ENCODE measurements around the gene TOX2.

The TOX2 gene

DNA sequence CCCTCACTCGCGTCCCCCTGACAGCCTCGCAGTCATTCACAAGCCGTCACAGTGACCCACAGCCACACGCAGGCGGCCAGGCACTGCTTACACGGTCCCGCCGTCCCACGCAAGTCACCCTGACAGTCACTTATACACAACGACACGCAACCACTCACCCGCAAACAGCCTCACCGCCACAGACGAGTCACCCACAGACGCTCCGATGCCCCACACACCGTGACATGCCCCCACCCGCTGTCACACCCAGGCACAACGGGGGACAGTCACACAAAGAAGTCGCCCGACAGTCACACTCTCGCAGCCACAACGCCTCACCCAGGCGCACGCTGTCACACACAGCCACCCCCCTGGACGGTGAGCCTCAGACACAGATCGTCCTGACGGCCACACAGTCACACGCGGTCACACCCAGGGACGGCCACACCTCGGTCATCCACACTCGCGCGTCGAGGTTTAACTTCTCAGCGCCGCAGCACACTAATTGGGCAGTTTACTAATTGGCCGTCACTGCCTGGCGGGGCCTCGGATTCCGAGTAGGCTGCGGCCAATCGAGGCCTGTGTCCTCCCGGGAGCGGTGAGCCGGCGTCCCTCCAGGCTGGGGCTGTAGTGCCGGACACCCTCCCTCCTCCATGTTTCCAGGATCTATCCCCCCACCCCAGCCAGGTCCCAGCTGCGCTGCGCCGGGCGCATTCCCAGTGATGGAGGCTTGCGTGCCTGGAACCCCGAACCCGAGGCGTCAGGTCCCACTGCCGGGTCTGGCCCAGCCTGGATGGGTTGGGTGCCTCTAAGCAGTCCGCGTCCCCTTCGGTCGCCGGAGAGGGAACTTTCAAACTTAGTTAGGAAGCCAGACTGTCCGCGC lies 790 bp downstream of the TOX2 start:
- DNase-seq (ENCODE audit: low read depth in 2 of 2) = no peak

DNA sequence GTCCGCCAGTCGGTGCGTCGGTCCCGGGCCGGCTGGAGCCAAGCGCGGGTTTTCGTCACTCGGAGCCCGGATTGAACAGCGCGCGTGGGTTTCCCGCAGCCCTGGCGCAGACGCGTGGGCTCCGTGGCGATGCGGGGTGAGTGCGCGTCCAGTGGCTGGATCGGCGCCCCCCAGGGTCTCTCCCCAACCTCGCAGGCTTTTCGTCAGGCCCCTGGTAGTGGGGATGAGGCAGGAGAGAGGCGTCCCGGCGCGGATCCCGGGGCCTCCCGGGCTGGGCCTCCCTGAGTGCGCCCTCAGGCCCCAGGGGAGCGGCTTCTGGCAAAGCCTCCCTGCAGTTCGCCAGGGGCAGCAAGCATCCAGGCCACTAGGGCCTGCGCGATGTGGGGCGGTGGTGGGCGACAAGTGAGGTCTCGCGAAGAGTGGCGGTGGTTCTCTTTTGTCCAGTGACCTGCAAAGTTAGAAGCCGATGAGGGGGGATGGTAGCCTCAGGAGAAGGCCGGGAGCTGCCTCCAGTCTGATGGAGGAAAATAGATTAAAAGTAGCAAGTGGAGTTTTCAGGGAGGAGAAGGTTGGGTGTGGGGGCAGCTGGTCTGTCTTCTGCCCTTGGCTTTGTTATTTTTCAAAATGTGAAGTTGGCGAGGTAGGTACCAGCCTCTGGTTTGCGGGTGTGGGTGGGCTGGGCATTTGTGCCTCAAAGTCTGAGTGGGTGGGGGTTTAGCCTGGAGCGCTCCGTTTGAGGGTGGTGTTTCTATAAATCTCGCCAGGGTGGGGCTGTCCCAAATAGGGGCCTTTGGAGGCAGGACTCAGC lies 1.6 kb downstream of the TOX2 start:
- DNase-seq (ENCODE audit: low read depth in 2 of 2) = no peak

DNA sequence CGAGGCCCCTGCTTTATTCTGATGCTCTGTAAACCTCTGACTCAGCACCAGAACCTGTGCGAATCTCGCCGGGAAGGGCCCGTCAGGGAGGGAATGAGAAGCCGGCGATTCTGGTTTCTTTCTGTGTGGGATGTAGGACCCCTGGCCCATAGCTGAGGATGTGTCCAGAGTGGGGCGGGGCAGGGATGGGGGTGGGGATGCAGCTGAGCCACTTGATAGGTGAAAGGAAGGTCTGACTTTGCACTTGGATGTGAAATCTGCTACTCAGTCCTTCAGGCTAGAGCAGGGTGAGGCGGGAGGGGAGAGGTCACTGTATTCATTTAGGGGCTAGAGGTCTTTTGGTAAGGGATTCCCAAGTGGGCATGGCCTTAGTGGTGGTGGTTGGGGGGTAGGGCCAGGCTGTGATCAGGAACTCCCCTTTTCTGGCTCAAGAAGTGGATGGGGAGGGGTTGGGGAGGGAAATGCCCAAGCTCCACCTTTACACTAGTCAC lies 2.3 kb downstream of the TOX2 start:
- DNase-seq (ENCODE audit: low read depth in 2 of 2) = no peak

DNA sequence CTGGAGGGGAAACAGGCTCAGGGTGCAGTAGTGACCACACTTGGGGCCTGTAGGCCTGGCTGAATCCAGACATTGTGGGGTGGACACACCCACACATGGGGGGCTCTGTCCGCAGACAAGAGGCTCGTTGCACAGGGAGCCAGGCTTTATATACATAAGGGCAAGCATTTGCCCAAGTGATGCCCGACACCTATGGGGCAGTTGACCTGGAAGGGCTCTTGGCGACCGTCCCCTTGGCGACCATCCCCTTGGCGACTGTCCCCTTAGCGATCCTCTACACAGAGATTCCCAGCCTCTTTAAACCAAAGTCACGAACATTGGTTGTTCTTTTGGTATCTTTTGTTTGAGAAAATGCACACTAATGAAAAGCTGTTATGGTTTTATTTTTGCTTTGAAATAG lies 2.7 kb downstream of the TOX2 start:
- no peak for DNase-seq (ENCODE audit: low read depth in 2 of 2)

DNA sequence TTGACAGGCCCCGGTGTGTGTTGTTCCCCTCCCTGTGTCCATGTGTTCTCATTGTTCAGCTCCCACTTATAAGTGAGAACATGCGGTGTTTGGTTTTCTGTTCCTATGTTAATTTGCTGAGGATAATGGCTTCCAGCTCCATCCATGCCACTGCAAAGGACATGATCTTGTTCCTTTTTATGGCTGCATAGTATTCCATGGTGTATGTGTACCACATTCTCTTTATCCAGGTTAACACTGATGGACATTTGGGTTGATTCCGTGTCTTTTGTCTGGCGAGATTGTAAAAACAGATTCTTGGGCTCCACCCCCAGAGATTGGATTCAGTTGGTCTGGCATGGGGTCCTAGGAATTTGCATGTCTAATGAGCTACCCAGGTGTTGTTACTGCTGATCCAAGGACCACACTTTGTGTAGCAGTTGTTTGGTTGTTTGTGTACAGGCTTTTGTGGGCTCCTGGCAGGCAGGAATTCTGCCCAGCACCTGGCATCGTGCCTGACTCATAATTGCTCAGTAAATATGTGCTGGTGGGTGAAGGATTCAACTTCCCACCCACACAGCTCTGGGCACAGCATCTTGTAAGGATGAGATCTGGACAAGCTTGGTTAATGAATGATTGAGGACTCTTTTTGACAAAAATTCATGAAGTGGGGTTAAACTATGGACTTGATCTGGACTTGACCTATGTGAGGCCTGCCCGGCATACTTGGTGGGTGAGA lies 5.2 kb downstream of the TOX2 start:
- no peak for DNase-seq (ENCODE audit: low read depth in 2 of 2)

DNA sequence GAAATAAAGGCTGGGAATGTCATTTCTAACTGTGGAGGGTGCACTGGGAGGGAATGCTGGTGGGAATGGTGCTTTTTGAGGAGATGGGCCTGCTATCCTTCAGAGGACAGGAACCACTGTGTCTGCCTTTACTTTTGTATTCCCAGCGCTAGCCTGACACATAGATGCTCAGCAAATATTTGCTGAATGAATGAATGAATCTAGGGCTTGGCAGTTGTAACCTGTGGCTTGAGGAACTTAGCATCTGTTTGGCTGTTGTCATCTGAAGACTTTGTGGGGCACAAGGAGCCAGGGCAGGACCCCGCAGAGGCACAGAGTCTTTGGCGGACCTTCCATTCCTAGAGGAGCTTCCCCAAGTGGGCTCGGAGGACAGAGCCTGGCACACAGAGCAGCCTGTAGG lies 6.1 kb downstream of the TOX2 start:
- DNase-seq (ENCODE audit: low read depth in 2 of 2) = no peak

DNA sequence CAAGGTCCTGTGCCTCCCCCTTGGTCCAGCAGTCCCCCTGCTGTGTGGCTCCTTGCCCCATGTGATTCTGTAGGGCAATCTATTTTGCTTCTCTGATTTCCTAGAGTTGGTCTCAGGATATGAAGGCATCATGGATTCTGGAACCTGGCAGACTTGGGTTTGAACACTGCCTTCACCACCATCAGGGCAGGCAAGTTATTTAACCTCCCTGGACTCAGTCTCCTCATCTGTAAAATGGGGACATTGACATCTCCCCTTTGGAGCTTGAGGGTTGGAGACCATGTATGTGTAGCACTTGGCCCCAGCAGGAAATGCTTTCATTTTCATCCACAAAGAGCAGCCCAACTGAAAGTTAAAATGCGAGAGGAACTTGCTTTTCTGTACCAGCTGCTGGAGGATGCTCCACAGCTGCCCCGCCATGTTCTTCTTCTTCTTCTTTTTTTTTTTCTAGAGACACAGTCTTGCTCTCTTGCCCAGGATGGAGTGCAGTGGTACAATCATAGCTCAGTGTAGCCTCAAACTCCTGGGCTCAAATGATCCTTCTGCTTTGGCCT lies 6.7 kb downstream of the TOX2 start:
- no peak for DNase-seq (ENCODE audit: low read depth in 2 of 2)

DNA sequence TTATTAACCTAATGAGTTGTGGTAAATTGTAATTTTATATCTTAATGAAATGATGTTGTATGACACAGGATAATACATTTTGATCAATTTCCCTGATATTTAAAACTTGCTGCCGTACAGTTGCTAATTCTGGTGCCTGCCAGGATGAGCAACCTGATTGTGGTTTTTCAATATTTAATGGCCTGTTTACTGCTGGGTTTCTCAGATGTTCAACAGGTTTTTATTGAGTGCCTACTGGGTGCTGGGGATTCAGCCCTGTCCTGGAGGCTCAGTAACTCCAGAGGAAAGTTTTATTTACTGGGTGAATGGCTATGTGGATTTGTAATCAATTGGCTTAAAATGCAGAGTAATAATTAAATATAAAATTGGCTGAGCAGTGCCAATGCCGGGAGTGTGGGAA lies 8.0 kb downstream of the TOX2 start:
- no peak for DNase-seq (ENCODE audit: low read depth in 2 of 2)

DNA sequence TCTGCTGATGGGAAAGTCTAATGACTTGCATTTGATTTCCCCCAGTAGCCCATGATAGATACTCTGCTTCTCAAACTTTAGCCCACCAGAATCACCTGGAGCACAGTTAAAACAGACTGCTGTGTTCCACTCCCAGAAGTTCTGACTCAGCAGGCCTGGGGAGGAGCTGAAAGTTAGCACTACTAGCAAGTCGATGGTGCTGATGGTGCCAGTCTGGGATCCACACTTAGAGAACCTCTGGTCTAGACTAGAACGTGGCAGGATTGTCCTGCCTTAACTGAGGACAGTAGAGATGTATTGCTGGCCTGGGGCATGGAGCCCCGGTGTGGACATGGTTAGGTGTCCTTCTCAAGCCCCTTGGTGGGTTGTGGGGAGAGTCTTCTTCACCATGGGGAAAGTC lies 8.7 kb downstream of the TOX2 start:
- DNase-seq (ENCODE audit: low read depth in 2 of 2) = no peak

DNA sequence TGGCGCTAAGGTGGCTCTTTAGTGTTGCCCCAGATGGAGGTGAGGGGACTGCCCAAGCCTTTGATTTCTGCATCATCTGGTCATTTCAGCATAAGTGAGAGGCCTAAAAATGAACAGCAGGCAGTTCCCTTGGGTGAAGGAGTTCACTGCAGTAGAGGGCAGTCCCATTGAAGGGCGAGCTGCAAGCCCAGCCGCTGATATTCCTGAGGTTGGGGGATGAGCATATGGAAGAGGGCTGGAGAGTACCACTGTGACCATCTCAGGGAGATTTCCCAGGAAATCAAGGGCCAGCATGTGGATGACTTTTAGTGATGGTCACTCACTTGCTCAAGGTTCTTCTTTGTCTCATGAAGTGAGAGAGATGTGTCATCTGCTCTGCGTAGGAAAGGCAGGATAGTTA lies 9.3 kb downstream of the TOX2 start:
- DNase-seq (ENCODE audit: low read depth in 2 of 2) = no peak

DNA sequence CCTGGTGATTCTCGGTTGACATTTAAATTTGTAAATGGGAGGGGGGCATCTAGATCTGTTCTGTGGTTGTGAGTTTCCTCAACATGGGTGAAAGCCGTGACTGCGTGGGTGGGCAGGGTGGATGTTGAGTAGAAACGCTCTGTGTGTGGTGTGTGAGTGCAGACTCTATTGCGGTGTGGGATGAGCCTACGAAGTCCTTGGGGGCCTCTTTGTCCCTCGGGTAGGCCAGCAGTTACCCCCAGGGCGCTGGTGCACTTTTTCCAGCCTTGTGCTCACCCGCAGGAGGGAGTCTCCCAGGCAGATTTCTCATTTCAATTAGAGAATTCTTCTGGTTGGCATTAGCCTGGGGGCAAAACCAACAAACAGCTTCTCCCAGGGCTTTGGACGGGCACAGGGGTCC lies 10.6 kb downstream of the TOX2 start:
- DNase-seq (ENCODE audit: low read depth in 2 of 2) = no peak

DNA sequence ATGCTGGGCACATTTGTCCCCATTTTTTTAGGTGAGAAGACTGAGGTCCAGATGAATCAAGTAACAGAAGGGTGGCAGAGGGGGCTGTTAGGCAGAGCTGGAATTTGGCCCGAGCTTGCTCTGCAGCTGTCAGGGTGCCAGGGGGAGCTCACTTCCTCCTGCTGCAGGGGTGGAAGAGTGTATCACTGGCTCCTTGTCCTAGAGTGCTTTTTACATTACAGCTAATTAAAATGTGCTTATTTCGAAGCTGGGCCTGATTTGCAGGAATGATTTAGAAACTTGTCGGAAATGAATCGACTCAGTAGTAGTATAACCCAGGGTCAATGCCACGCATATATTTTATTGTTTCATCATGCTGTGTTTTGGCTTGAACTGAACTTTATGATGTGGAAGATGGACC lies 11.1 kb downstream of the TOX2 start:
- DNase-seq (ENCODE audit: low read depth in 2 of 2) = no peak

DNA sequence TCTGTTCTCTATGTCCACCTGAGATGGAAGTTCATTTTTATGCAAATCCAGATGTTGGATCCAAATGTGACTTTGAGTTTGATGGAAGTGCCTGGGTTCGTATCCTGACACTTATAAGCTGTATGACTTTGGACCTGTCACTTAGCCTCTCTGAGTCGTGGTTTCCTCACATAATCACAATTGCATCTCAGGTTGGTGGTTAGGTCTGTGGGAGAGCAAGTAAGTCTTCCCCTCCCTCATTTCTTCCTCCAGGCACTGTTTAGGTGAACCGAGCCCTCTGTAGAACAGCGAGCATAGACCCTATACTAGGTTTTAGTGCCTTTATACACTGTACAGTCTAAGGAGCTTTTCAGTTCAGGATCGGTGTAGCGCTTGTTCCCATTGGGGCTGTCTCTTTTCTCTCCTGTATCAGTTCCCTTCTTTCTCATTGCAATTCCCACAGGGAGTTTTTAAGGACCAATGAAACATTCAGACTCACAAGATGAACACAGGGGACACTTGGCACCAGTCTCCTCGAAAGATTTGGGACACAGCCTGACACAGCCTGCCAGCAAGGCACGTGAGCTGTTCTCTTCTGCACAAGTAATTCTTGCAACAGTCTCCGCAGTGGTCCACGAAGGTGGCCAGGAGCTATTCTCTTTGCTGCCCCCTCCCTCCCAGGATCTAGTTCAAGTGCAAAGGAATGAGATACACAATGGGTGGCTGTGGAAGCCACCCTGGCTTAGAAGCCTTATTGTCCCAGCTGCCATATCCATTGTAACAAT lies 11.8 kb downstream of the TOX2 start:
- DNase-seq (ENCODE audit: low read depth in 2 of 2) = no peak

DNA sequence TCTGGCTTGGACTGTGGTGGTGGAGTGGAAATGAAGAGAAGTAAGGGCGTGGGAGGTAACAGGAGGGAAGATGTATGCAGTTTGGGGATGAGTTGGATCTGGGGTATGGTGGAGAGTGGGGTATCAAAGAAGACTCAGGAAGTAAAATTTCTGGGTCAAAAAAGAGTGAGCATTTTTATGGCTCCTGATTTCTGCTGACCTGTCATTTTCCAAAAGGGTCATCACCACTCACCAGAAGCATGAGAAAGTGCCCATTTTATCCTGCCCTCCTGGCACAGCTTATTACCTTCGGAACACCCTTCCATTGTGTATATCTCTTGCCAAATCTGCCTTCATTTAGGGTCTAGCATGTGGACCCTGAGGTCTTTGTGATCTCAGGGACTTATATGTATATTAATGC lies 17.3 kb downstream of the TOX2 start:
- DNase-seq (ENCODE audit: low read depth in 2 of 2) = no peak

DNA sequence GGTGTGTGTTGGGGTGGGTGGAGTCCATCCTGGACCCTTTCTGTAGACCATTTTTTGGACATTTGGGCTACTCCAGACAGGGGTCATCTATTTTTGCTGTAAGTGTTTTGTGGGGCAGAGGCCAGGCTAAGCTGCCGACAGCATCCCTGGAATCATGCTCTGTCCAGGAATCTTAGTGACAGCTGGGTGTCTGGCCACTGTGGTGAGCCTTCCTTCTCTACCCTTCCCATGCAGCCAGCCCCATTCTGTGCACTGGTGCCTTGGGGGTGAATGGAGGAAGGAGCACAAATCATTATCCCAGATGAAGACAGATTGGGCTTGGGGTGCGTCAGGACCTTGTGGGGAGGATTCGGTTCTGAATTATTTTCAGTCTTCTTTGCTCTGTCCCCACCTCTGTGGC lies 20.2 kb downstream of the TOX2 start:
- DNase-seq (ENCODE audit: low read depth in 2 of 2) = no peak

DNA sequence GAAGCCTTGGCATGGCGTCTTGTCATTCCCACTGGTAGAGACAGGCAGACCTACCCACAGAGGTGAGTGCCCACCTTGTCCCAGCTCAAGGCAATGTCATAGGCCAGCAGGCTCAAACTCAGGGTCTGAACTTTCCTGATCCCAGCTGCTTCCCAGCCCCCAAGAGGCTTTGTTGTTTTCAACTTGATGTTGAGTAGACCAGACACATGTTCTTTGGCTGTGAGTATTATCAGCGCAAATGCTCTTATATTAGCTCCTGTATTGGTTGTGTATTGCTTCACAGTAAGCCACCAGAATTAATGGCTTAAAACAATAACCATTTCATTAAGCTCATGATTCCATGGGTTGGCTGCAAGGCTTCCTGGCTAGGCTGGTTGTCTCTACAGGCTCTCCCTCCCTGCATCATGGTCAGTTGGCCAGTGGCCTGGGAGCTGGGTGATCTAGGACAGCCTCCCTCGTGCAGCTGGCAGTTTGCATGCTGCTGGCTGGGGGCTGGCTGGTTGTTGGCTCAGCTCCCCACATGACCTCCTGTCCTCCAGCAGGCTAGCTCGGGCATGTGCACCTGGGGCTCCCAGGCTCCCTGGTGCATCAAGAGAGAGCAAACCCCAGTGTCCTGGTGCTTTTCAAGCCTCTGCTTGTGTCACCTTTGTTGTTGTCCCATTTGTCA lies 21.6 kb downstream of the TOX2 start:
- no peak for DNase-seq (ENCODE audit: low read depth in 2 of 2)

DNA sequence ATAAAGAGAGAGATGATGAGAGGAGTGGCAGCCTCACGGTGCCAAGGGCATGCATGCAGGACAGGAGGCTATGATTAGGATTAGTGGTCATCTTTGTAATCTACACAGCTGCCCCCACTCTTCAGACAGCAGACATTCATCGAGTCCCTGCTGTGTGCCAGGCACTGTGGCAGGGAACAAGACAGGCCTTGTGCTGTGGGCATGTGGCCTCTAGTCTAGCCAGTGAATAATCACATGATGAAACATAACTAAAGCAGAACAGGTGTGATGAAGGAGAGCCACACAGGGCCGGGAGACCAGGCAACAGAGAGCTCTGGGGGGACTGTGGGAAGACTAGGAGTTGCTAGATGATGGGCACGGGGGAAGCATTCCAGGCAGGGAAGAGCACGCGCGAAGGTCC lies 22.2 kb downstream of the TOX2 start:
- DNase-seq (ENCODE audit: low read depth in 2 of 2) = no peak

DNA sequence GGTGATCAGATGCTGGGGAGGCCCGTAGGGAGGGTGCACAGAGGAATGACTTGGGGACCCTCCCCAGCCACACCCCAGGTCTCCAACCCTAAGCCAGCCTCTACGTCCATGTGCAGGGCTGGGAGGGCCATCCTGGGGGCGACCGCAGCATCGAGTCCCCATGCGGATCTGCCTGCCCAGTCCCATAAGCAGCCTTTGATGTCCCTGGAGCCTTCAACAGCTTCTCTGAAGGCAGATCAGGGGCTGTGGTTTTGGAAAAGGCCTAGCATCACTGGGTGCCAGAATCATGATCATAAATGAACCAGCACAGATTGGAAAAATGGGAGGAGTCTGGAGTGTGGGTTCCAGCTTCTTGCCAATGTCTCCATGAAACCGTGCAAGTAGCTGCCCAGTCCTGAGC lies 22.9 kb downstream of the TOX2 start:
- DNase-seq (ENCODE audit: low read depth in 2 of 2) = no peak

DNA sequence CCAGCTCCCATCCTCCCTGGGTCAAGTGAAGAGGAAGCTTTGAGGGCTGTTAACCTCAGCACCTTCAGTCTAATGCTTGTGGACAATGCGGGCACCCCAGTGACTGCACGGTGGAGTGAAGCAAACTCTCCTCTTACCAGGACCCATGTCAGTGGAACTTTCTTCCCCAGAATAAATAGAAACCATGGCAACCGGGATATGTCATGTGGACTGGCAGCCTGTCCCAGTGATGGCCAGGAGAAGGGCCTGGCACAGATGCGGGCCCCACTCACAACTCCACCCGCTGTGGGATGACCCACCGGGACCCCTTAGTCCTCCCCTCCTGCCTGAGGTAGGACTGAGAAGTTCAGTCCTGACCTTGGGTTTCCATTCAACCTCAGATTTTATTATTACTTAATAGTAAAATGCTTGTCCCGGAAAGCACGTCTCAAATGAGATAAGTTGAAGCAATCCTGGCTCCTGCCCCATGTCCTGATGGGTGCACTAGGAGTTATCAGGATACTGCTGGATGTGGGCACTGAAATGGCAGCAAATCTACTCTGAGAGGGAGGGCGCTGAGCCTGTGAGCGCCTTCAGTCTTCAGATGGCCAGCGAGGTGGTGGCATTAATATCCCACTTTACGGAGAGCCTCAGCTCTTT lies 23.5 kb downstream of the TOX2 start:
- no peak for DNase-seq (ENCODE audit: low read depth in 2 of 2)
